Measurements from ENCODE around the gene WTIP. TPM values are rescaled to one million over a fixed set of nuclear protein-coding genes. Genes with fewer than 3 reads are reported as not detected.

Gene WTIP
- total RNA-seq = 1 to 10 TPM in 3 of 4 donors, under 1 TPM in 1; 0.49 to 9.3 (median 2.4) TPM

DNA sequence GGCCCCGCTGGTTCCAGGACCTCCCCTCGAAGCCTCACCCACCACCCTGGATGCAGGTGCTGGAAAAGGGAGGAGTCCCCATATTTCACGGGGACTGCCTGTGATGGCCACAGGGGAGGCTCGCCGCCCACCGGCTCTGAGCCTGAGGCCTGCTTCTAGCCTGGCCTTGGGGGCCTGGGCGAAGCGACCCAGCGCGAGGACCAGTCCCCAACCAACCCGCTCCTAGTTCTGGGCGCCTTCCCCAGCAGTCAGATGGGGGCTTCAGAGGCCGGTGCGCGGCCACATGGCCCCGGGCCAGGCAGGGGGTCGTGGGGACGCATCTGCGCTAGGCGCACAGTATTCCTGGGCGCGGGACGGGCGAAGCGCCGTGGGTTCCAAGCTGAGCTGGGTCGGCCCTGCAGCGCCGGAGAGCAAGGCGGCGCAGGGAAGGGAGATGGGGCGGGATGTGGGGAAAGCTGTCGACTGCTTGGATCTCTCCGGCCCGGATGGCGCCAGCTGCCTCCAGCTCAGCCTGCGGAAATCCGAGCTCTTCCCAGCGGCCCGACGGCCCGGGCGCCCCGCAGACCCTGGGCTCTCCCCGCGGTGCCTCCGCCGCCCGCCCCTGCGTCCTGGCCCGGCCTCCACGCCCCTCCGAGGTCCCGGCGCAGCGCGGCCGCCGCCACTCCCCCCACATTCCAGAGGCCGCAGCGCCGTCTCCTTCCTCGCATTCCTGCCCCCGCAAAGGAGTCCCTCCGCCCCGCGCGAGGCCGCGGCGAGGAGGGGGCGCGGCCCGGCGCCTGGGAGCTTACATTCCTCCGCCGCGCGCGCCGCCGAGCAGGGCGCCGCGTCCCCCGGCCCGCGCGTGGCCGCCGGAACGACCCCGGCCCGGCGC, at the start of gene WTIP:
TSS of gene WTIP (plus strand) at position 788 of the 871 bp plus-strand sequence. CDS start 217 bp downstream, outside the sequence.
- H3K36me3 ChIP-seq = no peaks in the 10 kb centered on the region
- intact Hi-C loops (cut with DNase I) = no loop called here
- WGBS, 2 donors = 9% methylated on average over 6 of the region's 95 CpGs; no CpG with 5 or more reads in 1 of the 2 donors
- H3K4me3 ChIP-seq = peak within 1 kb of the TSS; percentile 43 to 82 (median 61)
- H3K4me1 ChIP-seq = peaks cover 7 to 38% (median 15%) of the 10 kb centered on the region in 3 donors
- peak within 1 kb of the TSS; percentile 72 to 93 (median 85) for H3K27ac ChIP-seq
- peaks cover 0 to 39% (median 0%) of the 10 kb centered on the region in 4 donors for H3K27me3 ChIP-seq
- no peaks in the 10 kb centered on the region for H3K9me3 ChIP-seq
- TF ChIP-seq, protein P1, sequence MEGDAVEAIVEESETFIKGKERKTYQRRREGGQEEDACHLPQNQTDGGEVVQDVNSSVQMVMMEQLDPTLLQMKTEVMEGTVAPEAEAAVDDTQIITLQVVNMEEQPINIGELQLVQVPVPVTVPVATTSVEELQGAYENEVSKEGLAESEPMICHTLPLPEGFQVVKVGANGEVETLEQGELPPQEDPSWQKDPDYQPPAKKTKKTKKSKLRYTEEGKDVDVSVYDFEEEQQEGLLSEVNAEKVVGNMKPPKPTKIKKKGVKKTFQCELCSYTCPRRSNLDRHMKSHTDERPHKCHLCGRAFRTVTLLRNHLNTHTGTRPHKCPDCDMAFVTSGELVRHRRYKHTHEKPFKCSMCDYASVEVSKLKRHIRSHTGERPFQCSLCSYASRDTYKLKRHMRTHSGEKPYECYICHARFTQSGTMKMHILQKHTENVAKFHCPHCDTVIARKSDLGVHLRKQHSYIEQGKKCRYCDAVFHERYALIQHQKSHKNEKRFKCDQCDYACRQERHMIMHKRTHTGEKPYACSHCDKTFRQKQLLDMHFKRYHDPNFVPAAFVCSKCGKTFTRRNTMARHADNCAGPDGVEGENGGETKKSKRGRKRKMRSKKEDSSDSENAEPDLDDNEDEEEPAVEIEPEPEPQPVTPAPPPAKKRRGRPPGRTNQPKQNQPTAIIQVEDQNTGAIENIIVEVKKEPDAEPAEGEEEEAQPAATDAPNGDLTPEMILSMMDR (IDR thresholded peaks at IDR 0.05) = no peak
- peak in 1 of 4 donors; percentile 33 for TF ChIP-seq POLR2A (IDR thresholded peaks at IDR 0.05)
- DNase-seq = no peak

GRCh38 chr19:34432797-34433196, 48.8 kb upstream of the WTIP start:
- Histone ChIP-seq H3K27me3 (no peaks in the 10 kb centered on the region), H3K36me3 (peaks cover 6 to 61% (median 10%) of the 10 kb centered on the region in 3 donors), H3K4me1 (peaks cover 8 to 49% (median 21%) of the 10 kb centered on the region in 3 donors), H3K9me3 (no peaks in the 10 kb centered on the region), H3K27ac (peak overlapping the region in 3 of 4 donors; percentile 40 to 53 (median 46)), H3K4me3 (no peak overlapping the region)
- TF ChIP-seq POLR2A (IDR thresholded peaks at IDR 0.05) = no peak
- TF ChIP-seq, protein P1 (IDR thresholded peaks at IDR 0.05) = no peak
- DNase-seq = no peak
- 63 to 74% methylated on average over 2 to 5 of the region's 5 CpGs for WGBS, 2 donors
- intact Hi-C loops (cut with DNase I) = no loop called here

GRCh38 chr19:34436716-34437115, 44.8 kb upstream of the WTIP start:
- no peak overlapping the region for H3K4me3 ChIP-seq
- no peak overlapping the region for H3K27ac ChIP-seq
- intact Hi-C loops (cut with DNase I) = no loop called here
- 74 to 88% methylated on average over 3 of the region's 3 CpGs for WGBS, 2 donors
- H3K36me3 ChIP-seq = peaks cover 10 to 100% (median 12%) of the 10 kb centered on the region in 3 donors
- no peaks in the 10 kb centered on the region for H3K9me3 ChIP-seq
- H3K4me1 ChIP-seq = peaks cover 0 to 19% (median 3%) of the 10 kb centered on the region in 3 donors
- H3K27me3 ChIP-seq = no peaks in the 10 kb centered on the region
- TF ChIP-seq, protein P1 (IDR thresholded peaks at IDR 0.05) = no peak
- no peak for TF ChIP-seq POLR2A (IDR thresholded peaks at IDR 0.05)
- no peak for DNase-seq

- no peak for TF ChIP-seq POLR2A (IDR thresholded peaks at IDR 0.05)
- TF ChIP-seq, protein P1 (IDR thresholded peaks at IDR 0.05) = no peak
- intact Hi-C loops (cut with DNase I) = no loop called here
- H3K27me3 ChIP-seq = no peaks in the 10 kb centered on the region
- WGBS, 2 donors = 93 to 100% methylated on average over 3 of the region's 3 CpGs
- H3K4me3 ChIP-seq = no peak overlapping the region
- H3K27ac ChIP-seq = no peak overlapping the region
- H3K9me3 ChIP-seq = no peaks in the 10 kb centered on the region
- H3K36me3 ChIP-seq = peaks cover 4 to 100% (median 25%) of the 10 kb centered on the region in 3 donors
- H3K4me1 ChIP-seq = no peaks in the 10 kb centered on the region
- no peak for DNase-seq
Measured at GRCh38 chr19:34448191-34448590, 33.4 kb upstream of the WTIP start.

DNA sequence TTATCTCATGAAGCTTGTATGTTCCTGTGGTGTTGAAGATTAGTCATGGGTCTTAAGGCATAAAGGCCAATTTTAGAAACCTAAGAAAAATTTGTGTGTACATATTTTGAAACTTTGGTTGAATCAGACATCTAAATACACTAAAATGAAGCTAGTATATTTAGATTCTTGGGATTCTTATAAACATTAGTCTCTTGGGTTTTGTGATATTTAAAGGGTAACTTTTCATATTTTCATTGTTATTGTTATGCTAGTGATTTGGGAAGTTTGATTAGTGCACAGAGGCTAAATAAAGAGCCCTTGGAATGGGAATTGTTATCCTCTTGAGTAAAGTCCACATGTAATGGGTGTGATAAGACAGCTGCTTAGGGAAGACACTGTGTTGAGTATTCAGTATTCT, 28.8 kb upstream of the WTIP start:
- intact Hi-C loops (cut with DNase I) = no loop called here
- TF ChIP-seq POLR2A (IDR thresholded peaks at IDR 0.05) = no peak
- TF ChIP-seq, protein P1 (IDR thresholded peaks at IDR 0.05) = no peak
- no peak overlapping the region for H3K27ac ChIP-seq
- peaks cover 11 to 100% (median 25%) of the 10 kb centered on the region in 3 donors for H3K36me3 ChIP-seq
- H3K9me3 ChIP-seq = no peaks in the 10 kb centered on the region
- no peak for DNase-seq
- no peak overlapping the region for H3K4me3 ChIP-seq
- no peaks in the 10 kb centered on the region for H3K27me3 ChIP-seq
- H3K4me1 ChIP-seq = no peaks in the 10 kb centered on the region
